ENCODE data around the gene MINDY4.

Gene MINDY4

DNA sequence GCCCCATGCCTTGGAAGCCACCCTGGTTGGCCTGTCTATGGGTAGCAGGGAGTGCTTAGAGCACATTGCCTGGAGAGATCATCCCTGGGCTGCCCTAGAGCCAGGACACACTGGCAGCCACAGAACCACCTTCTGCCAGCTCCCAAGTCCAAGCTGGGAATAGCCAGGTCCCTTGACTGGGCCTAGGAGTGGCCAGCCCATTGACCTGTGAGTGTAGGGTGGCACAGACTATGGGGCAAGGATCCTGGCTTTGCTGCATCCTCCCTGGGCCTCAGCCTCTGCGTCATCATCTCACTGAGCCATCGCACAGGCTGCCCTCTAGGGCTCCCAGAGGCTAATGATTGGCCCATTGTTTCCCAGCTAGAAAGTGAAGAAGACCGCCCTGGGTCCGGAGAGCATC is 147.5 kb downstream of the MINDY4 start (continued):
- TF ChIP-seq, protein P1, sequence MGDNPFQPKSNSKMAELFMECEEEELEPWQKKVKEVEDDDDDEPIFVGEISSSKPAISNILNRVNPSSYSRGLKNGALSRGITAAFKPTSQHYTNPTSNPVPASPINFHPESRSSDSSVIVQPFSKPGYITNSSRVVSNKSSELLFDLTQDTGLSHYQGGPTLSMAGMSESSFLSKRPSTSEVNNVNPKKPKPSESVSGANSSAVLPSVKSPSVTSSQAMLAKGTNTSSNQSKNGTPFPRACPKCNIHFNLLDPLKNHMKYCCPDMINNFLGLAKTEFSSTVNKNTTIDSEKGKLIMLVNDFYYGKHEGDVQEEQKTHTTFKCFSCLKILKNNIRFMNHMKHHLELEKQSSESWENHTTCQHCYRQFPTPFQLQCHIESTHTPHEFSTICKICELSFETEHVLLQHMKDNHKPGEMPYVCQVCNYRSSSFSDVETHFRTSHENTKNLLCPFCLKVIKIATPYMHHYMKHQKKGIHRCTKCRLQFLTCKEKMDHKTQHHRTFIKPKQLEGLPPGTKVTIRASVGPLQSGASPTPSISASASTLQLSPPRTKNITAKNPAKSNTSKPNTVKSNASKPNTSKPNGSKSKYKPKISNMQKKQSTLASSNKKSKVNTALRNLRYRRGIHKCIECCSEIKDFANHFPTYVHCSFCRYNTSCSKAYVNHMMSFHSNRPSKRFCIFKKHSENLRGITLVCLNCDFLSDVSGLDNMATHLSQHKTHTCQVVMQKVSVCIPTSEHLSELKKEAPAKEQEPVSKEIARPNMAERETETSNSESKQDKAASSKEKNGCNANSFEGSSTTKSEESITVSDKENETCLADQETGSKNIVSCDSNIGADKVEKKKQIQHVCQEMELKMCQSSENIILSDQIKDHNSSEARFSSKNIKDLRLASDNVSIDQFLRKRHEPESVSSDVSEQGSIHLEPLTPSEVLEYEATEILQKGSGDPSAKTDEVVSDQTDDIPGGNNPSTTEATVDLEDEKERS (tag by site-specific recombination; IDR thresholded peaks at IDR 0.05) = no peak
- no peak for TF ChIP-seq ZNF23 (tag by site-specific recombination; IDR thresholded peaks at IDR 0.05; ENCODE audit: borderline replicate concordance)
- TF ChIP-seq ZNF114 (tag by site-specific recombination; IDR thresholded peaks at IDR 0.05) = no peak
- TF ChIP-seq ZNF394 (tag by site-specific recombination; IDR thresholded peaks at IDR 0.05; ENCODE audit: borderline replicate concordance) = no peak
- TF ChIP-seq ZNF24 (tag by site-specific recombination; IDR thresholded peaks at IDR 0.05) = no peak
- TF ChIP-seq ZNF514 (tag by site-specific recombination; IDR thresholded peaks at IDR 0.05) = no peak
- TF ChIP-seq ZSCAN18 (tag by site-specific recombination; IDR thresholded peaks at IDR 0.05) = no peak
- no peak for TF ChIP-seq ZNF664 (tag by site-specific recombination; IDR thresholded peaks at IDR 0.05)
- TF ChIP-seq ZSCAN23 (tag by site-specific recombination; IDR thresholded peaks at IDR 0.05) = no peak
- TF ChIP-seq KLF16 (tag by site-specific recombination; IDR thresholded peaks at IDR 0.05) = no peak
- TF ChIP-seq YY1 (tag by site-specific recombination; IDR thresholded peaks at IDR 0.05) = no peak

DNA sequence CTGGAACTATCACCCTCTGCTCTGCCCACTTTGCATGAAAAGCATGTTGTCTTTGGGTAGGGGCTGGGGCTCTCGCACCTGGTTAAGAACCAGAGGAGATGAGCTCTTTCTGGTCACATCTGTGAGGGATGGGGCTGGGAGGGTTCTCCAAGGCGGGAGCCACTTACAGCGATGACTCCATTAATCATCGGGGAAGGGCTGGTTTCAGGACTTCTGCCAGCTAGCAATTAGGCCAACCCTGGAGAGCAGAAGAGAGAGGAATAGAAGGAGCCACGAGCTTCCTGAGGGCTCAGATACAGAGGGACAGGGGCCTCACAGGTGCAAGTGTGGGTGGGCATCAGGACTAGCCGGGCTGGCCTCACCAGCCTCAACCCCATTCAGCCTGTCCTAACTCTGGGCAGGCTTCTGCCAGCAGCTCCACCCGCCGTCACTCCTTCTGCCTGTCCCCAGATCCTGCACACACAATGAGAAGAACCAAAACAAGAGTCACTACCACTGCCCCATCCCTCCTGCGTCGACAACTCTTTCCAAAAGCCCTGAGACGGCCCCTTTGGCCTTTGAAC is 148.9 kb downstream of the MINDY4 start:
- Histone ChIP-seq H3K9me3 (ENCODE audit: control insufficient read depth, insufficient read depth, low read depth, low read length) (no peaks in the 10 kb centered on the region), H3K27ac (ENCODE audit: extremely low read depth, low read depth, low read length) (no peak overlapping the region), H3K36me3 (ENCODE audit: control insufficient read depth in 2 of 2, insufficient read depth in 1 of 2, low read length in 2 of 2) (no peaks in the 10 kb centered on the region), H3K4me3 (ENCODE audit: low read depth, low read length) (no peak overlapping the region), H3K4me1 (ENCODE audit: control insufficient read depth, insufficient read depth, low read length) (no peaks in the 10 kb centered on the region)
- TF ChIP-seq FEZF1 (tag by site-specific recombination; IDR thresholded peaks at IDR 0.05) (no peak), ZNF398 (tag by site-specific recombination; IDR thresholded peaks at IDR 0.05) (peak; percentile 18; the same call in 1 of the 2 replicates)
- POLR2A ChIA-PET = no interaction called here
- CTCF ChIA-PET = interaction anchor here (0.9 to 2.5 kb wide), 2 partner anchors 11 to 19 kb away, joined by 3 to 8 read pairs; no protein-coding TSS in a partner anchor

- Histone ChIP-seq H3K9me3 (ENCODE audit: control insufficient read depth, insufficient read depth, low read depth, low read length) (no peaks in the 10 kb centered on the region), H3K36me3 (ENCODE audit: control insufficient read depth in 2 of 2, insufficient read depth in 1 of 2, low read length in 2 of 2) (no peaks in the 10 kb centered on the region), H3K27ac (ENCODE audit: extremely low read depth, low read depth, low read length) (no peak overlapping the region), H3K4me3 (ENCODE audit: low read depth, low read length) (no peak overlapping the region), H3K4me1 (ENCODE audit: control insufficient read depth, insufficient read depth, low read length) (no peaks in the 10 kb centered on the region)
- CTCF ChIA-PET = interaction anchor here (0.5 to 2.5 kb wide), 3 partner anchors 10 to 356 kb away, joined by 3 to 8 read pairs (median 3); no protein-coding TSS in a partner anchor
- POLR2A ChIA-PET = no interaction called here
- TF ChIP-seq, protein P2, sequence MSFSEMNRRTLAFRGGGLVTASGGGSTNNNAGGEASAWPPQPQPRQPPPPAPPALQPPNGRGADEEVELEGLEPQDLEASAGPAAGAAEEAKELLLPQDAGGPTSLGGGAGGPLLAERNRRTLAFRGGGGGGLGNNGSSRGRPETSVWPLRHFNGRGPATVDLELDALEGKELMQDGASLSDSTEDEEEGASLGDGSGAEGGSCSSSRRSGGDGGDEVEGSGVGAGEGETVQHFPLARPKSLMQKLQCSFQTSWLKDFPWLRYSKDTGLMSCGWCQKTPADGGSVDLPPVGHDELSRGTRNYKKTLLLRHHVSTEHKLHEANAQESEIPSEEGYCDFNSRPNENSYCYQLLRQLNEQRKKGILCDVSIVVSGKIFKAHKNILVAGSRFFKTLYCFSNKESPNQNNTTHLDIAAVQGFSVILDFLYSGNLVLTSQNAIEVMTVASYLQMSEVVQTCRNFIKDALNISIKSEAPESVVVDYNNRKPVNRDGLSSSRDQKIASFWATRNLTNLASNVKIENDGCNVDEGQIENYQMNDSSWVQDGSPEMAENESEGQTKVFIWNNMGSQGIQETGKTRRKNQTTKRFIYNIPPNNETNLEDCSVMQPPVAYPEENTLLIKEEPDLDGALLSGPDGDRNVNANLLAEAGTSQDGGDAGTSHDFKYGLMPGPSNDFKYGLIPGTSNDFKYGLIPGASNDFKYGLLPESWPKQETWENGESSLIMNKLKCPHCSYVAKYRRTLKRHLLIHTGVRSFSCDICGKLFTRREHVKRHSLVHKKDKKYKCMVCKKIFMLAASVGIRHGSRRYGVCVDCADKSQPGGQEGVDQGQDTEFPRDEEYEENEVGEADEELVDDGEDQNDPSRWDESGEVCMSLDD (tag by site-specific recombination; IDR thresholded peaks at IDR 0.05) = no peak
- TF ChIP-seq ZFP41 (tag by site-specific recombination; IDR thresholded peaks at IDR 0.05; ENCODE audit: borderline replicate concordance) (no peak), ZIC2 (tag by site-specific recombination; IDR thresholded peaks at IDR 0.05) (peak; percentile 73), KLF9 (tag by site-specific recombination; IDR thresholded peaks at IDR 0.05; ENCODE audit: low read depth) (no peak), GLI4 (tag by site-specific recombination; IDR thresholded peaks at IDR 0.05) (0 out of 2 replicates have a peak, but pooled peaks have one; percentile 51), KLF7 (tag by site-specific recombination; IDR thresholded peaks at IDR 0.05; ENCODE audit: borderline replicate concordance) (no peak)
- TF ChIP-seq, protein P3, sequence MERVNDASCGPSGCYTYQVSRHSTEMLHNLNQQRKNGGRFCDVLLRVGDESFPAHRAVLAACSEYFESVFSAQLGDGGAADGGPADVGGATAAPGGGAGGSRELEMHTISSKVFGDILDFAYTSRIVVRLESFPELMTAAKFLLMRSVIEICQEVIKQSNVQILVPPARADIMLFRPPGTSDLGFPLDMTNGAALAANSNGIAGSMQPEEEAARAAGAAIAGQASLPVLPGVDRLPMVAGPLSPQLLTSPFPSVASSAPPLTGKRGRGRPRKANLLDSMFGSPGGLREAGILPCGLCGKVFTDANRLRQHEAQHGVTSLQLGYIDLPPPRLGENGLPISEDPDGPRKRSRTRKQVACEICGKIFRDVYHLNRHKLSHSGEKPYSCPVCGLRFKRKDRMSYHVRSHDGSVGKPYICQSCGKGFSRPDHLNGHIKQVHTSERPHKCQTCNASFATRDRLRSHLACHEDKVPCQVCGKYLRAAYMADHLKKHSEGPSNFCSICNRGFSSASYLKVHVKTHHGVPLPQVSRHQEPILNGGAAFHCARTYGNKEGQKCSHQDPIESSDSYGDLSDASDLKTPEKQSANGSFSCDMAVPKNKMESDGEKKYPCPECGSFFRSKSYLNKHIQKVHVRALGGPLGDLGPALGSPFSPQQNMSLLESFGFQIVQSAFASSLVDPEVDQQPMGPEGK (tag by site-specific recombination; IDR thresholded peaks at IDR 0.05) = peak; percentile 48; the same call in 1 of the 2 replicates
Observed at GRCh38 chr7:30920584-30921539, 149.6 kb downstream of the MINDY4 start.
